HepG2 (cell line): Measurements from ENCODE around the gene RUVBL1. TPM values are rescaled to one million over a fixed set of nuclear protein-coding genes. Genes with fewer than 3 reads are reported as not detected.

ENCODE experiments used
- ATAC-seq: fragments of 200-7000 bp; cut with Tn5 transposase; 3 replicates; pipeline ENCODE4 v1.9.1; 2020; ENCODE audit warnings: mild to moderate bottlenecking, moderate library complexity
- BruUV-seq: library from RNA; stranded (reverse); fragments of 400-500 nt; replicated peaks from 2 replicates; lab custom pipeline; 2021; lab: Mats Ljungman, UMichigan
- CTCF ChIA-PET: fragments of 300-600 bp; formaldehyde crosslinking; extraction: SDS; loops from one replicate; lab custom pipeline; 2021; ENCODE audit warnings: low total read pairs, inconsistent platforms, low intra/inter-chr PET ratio; lab: Yijun Ruan, JAX
- POLR2A ChIA-PET: fragments of 350-600 bp; sonication (Branson Sonifier 250); formaldehyde crosslinking; loops from one replicate; lab custom pipeline; 2020; ENCODE audit warnings: antibody characterized with exemption, inconsistent platforms; lab: Yijun Ruan, JAX
- DNase-seq: peaks from one replicate; pipeline ENCODE4 v3.0.0-alpha.2; 2015; ENCODE audit warnings: low spot score
- FAIRE-seq: peaks from 3 replicates; lab custom pipeline; 2011; peaks lifted over from hg19 to GRCh38; lab: Jason Lieb, UNC
- H2AFZ ChIP-seq: one replicate; pipeline ENCODE4 v1.6.1; 2011; ENCODE audit warnings: low read length, inconsistent platforms
- H3K27ac ChIP-seq: fragments of 300-600 bp; 3 replicates; pipeline ENCODE4 v1.8.0; 2011; ENCODE audit warnings: mixed run types, mild to moderate bottlenecking, mixed read lengths, low read length, inconsistent platforms; ENCODE audit not compliant: insufficient read depth; ENCODE audit errors: extremely low read length
- H3K27me3 ChIP-seq, 2 experiments: fragments of 200-600 bp in 1 of 2; 2 replicates in 1 of 2; 3 replicates in 1 of 2; pipeline versions ENCODE4 v1.6.0 to v1.8.0; 2011; ENCODE audit warnings: low read length in 2 of 2, mild to moderate bottlenecking in 2 of 2, moderate library complexity in 2 of 2, inconsistent platforms in 1 of 2; ENCODE audit not compliant: insufficient read depth in 2 of 2, control insufficient read depth in 1 of 2
- H3K36me3 ChIP-seq, 2 experiments: fragments of 200-600 bp in 1 of 2; replicated peaks in 1 of 2; 2 replicates in 1 of 2; 3 replicates in 1 of 2; pipeline versions ENCODE4 v1.5.1 to v1.8.0; 2011; ENCODE audit warnings: low read length in 2 of 2, inconsistent platforms in 1 of 2; ENCODE audit not compliant: insufficient read depth in 2 of 2, control insufficient read depth in 1 of 2
- H3K4me1 ChIP-seq: 2 replicates; pipeline ENCODE4 v1.5.1; 2012; ENCODE audit warnings: low read length, inconsistent platforms; ENCODE audit not compliant: insufficient read depth
- H3K4me2 ChIP-seq: 2 replicates; pipeline ENCODE4 v1.6.0; 2011; ENCODE audit warnings: low read depth, low read length, inconsistent platforms
- H3K4me3 ChIP-seq, 3 experiments: fragments of 200-600 bp in 1 of 3; sonication (generic), shearing (Covaris generic) in 1 of 3; replicated peaks in 1 of 3; 2 replicates each; pipeline ENCODE4 v1.5.1; 2011 to 2016; ENCODE audit warnings: low read length in 3 of 3, inconsistent platforms in 2 of 3, low read depth in 2 of 3, mild to moderate bottlenecking in 2 of 3, control low read depth in 1 of 3, mixed read lengths in 1 of 3; ENCODE audit not compliant: insufficient read depth in 1 of 3
- H3K79me2 ChIP-seq: one replicate; pipeline ENCODE4 v1.6.1; 2011; ENCODE audit warnings: low read length, inconsistent platforms; ENCODE audit not compliant: insufficient read depth
- H3K9ac ChIP-seq: 2 replicates; pipeline ENCODE4 v1.6.0; 2011; ENCODE audit warnings: mild to moderate bottlenecking, low read depth, low read length, inconsistent platforms; ENCODE audit not compliant: insufficient read depth
- H3K9me3 ChIP-seq: 2 replicates; pipeline ENCODE4 v1.5.1; 2012; ENCODE audit warnings: mild to moderate bottlenecking, low read length
- H4K20me1 ChIP-seq: 2 replicates; pipeline ENCODE4 v1.6.0; 2011; ENCODE audit warnings: inconsistent platforms, mild to moderate bottlenecking, low read length, moderate library complexity; ENCODE audit not compliant: insufficient read depth
- CCDC6 ChIP-seq: sonication (generic); formaldehyde crosslinking; IDR thresholded peaks from 2 replicates; pipeline ENCODE4 v1.8.1; 2022; ENCODE audit warnings: mild to moderate bottlenecking, missing genetic modification reagents, moderate library complexity
- REST ChIP-seq, 2 experiments: IDR thresholded peaks; 2 replicates each; pipeline ENCODE4 v1.6.1; 2011 to 2012; ENCODE audit warnings: low read length in 2 of 2, borderline replicate concordance in 1 of 2, low read depth in 1 of 2, mild to moderate bottlenecking in 1 of 2, moderate library complexity in 1 of 2
- SMYD3 ChIP-seq: sonication (generic); formaldehyde crosslinking; IDR thresholded peaks from 2 replicates; pipeline ENCODE4 v1.8.1; 2023; ENCODE audit warnings: mild to moderate bottlenecking, missing genetic modification reagents
- TP53 ChIP-seq: sonication (generic); formaldehyde crosslinking; conservative IDR thresholded peaks from 2 replicates; pipeline ENCODE4 v1.4.0; 2020; ENCODE audit warnings: missing genetic modification reagents
- ZNF543 ChIP-seq: sonication (generic); formaldehyde crosslinking; IDR thresholded peaks from 2 replicates; pipeline ENCODE4 v1.4.0; 2020; ENCODE audit warnings: mild to moderate bottlenecking, missing genetic modification reagents
- ZNF557 ChIP-seq: sonication (generic); formaldehyde crosslinking; IDR thresholded peaks from 2 replicates; pipeline ENCODE4 v1.4.0; 2020; ENCODE audit warnings: missing genetic modification reagents
- ZNF564 ChIP-seq: sonication (generic); formaldehyde crosslinking; IDR thresholded peaks from 2 replicates; pipeline ENCODE4 v1.8.1; 2023; ENCODE audit warnings: mild to moderate bottlenecking, missing genetic modification reagents
- ZSCAN21 ChIP-seq: sonication (generic); formaldehyde crosslinking; IDR thresholded peaks from 2 replicates; pipeline ENCODE4 v1.8.0; 2022; ENCODE audit warnings: mild to moderate bottlenecking, missing genetic modification reagents, moderate library complexity, borderline replicate concordance
- WGBS: methylation state at CpG from one replicate; pipeline ENCODE4 v1.1.6; 2017; ENCODE audit warnings: low lambda C conversion rate; 5-methylcytosine and 5-hydroxymethylcytosine counted together
- in situ Hi-C: cut with HindIII; loops from 2 replicates; pipeline ENCODE4 v1.10.0; 2017; ENCODE audit warnings: low pct_unique_long_range_greater_than_20kb; ENCODE audit not compliant: extremely low pct_ligation_motif_present
- intact Hi-C: fragments of 100-400 bp; cut with micrococcal nuclease; formaldehyde crosslinking; loops from one replicate; pipeline ENCODE4 v1.10.0; 2022; ENCODE audit not compliant: unreplicated experiment
- polyA plus RNA-seq, 8 experiments: library from polyadenylated mRNA; depleted of rRNA in 3 of 8; stranded (reverse) in 7 of 8; unstranded in 1 of 8; fragments of >200 nt; fragmentation: Illumina TruSeq in 4 of 8; extraction: Trizol in 4 of 8; gene quantifications; 2 replicates each; pipeline versions ENCODE4 v1.2.1 to v1.2.3, GENCODE V29; 2011 to 2016; ENCODE audit warnings: low read depth in 4 of 8, missing spikeins in 1 of 8, mixed read lengths in 1 of 8; ENCODE audit not compliant: insufficient read depth in 1 of 8
- total RNA-seq, 5 experiments: library from RNA; depleted of rRNA; stranded (reverse); fragments of >200 nt; fragmentation: Illumina TruSeq; extraction: Trizol; gene quantifications; 2 replicates each; pipeline ENCODE4 v1.2.3, GENCODE V29; 2016; ENCODE audit warnings: low read depth in 1 of 5

Gene RUVBL1
- total and polyA plus RNA-seq, 2 of the 13 experiments (the other 11 are each of a cell fraction or from before 2014, with no cell fraction given): 32.7 to 86.3 TPM

GRCh38 chr3:128123156-128123537, 465 bp downstream of the RUVBL1 start:
- Histone ChIP-seq H3K79me2 (peaks cover 15% of the 10 kb centered on the region), H3K4me2 (peak overlapping the region; percentile 80), H3K36me3 (no peaks in the 10 kb centered on the region), H4K20me1 (no peaks in the 10 kb centered on the region), H3K9ac (peak overlapping the region; percentile 87), H3K4me1 (peaks cover 38% of the 10 kb centered on the region), H3K27ac (peak overlapping the region; percentile 87), H3K9me3 (no peaks in the 10 kb centered on the region), H3K4me3 (peak overlapping the region; percentile 93 to 97 (median 97)), H3K27me3 (no peaks in the 10 kb centered on the region), H2AFZ (no peak overlapping the region)
- BruUV-seq: no TSS peak
- ChIA-PET CTCF (no interaction called here), POLR2A (interaction anchor here (0.8 to 3.3 kb wide), 11 partner anchors 9 to 71 kb away, joined by 3 to 41 read pairs (median 5); partner anchors contain the start of genes EEFSEC and SEC61A1)
- intact Hi-C loops: no loop called here
- ATAC-seq (peak; percentile 31), DNase-seq (no peak), FAIRE-seq (no peak)
- WGBS: 0% methylated on average over 5 of the region's 22 CpGs
- TF ChIP-seq TP53 (CRISPR knock-in tag) (0 out of 2 replicates have a peak, but pooled peaks have one; percentile 13), ZNF557 (CRISPR knock-in tag) (no peak), ZSCAN21 (CRISPR knock-in tag) (no peak), ZNF564 (0 out of 2 replicates have a peak, but pooled peaks have one; percentile 35), SMYD3 (CRISPR knock-in tag) (0 out of 2 replicates have a peak, but pooled peaks have one; percentile 11), ZNF543 (CRISPR knock-in tag) (peak; percentile 58), REST (IDR thresholded peaks at IDR 0.05; ENCODE audit: borderline replicate concordance in 1 of 2, low read depth in 1 of 2, low read length in 2 of 2) (no peak), CCDC6 (0 out of 2 replicates have a peak, but pooled peaks have one; percentile 17)
- in situ Hi-C loops: no loop called here
